Measurements from ENCODE around the gene C10orf71.

The C10orf71 gene

DNA sequence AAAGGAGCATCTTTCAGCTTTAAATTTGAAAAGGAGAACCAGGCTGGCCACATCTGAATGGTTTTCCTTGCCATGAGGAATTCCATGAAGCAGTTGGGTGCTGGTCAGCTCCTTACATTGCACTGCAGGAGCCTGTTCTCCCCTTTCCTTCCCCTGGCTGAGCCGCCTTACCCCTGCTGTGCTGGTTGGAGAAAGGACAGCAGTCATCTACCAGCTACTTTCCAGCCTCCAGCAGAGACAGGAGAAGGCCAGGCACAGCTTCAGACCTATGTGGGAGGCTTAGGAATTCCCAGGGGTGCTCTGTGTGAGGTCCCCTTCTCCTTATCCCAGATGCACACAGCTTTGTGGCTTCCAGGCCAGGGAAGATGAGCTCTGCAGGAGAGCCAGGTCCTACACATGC, 4.7 kb downstream of the C10orf71 start:
- DNase-seq (ENCODE audit: low read depth): no peak
- TF ChIP-seq, protein P1, sequence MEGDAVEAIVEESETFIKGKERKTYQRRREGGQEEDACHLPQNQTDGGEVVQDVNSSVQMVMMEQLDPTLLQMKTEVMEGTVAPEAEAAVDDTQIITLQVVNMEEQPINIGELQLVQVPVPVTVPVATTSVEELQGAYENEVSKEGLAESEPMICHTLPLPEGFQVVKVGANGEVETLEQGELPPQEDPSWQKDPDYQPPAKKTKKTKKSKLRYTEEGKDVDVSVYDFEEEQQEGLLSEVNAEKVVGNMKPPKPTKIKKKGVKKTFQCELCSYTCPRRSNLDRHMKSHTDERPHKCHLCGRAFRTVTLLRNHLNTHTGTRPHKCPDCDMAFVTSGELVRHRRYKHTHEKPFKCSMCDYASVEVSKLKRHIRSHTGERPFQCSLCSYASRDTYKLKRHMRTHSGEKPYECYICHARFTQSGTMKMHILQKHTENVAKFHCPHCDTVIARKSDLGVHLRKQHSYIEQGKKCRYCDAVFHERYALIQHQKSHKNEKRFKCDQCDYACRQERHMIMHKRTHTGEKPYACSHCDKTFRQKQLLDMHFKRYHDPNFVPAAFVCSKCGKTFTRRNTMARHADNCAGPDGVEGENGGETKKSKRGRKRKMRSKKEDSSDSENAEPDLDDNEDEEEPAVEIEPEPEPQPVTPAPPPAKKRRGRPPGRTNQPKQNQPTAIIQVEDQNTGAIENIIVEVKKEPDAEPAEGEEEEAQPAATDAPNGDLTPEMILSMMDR (IDR thresholded peaks at IDR 0.05; ENCODE audit: insufficient read depth, low read depth, low read length, missing control alignments): no peak
- H3K4me3 ChIP-seq (ENCODE audit: low read length): no peak overlapping the region

DNA sequence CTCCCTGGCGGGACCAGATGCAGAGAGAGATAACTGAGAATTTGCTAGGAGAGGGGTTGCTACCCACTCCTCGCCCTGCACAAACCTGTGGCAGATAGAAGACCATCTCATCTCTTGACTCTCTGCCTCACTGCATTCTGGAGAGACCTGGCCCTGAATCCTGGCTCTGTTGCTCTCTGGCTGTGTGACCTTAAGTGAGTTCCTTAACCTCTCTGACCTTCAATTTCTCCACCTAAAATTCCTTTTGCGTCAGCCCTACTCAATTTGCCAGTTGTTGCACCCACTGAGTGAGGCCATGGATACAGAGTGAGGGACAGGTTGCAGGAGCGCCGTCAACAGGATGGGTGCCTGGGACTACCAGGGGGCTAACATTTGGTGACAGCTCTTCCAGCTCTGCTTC, 5.2 kb downstream of the C10orf71 start:
- no peak for DNase-seq (ENCODE audit: low read depth)
- TF ChIP-seq, protein P1 (IDR thresholded peaks at IDR 0.05; ENCODE audit: insufficient read depth, low read depth, low read length, missing control alignments): no peak
- H3K4me3 ChIP-seq (ENCODE audit: low read length): no peak overlapping the region

DNA sequence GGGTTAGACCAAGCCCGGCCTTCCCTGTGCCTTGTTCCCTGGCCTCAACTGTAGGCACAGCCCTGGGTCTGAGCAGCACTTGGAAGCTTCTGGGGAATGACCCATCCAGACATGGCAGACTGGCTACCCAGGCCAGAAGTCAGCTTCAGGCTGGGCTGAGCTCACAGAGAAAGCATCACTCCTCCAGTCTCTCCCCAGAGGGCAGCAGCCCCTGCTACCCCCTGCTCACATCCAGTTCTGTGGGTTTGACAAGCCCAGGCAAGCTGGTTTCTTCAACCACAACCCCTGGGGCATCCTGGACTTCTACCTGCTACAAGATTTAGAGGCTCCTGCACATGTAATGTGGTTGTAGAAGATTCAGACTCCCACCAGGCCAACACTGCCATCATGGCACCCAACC, 9.0 kb downstream of the C10orf71 start:
- TF ChIP-seq, protein P1 (IDR thresholded peaks at IDR 0.05; ENCODE audit: insufficient read depth, low read depth, low read length, missing control alignments): no peak
- H3K4me3 ChIP-seq (ENCODE audit: low read length): no peak overlapping the region
- peak; percentile 30 for DNase-seq (ENCODE audit: low read depth)

DNA sequence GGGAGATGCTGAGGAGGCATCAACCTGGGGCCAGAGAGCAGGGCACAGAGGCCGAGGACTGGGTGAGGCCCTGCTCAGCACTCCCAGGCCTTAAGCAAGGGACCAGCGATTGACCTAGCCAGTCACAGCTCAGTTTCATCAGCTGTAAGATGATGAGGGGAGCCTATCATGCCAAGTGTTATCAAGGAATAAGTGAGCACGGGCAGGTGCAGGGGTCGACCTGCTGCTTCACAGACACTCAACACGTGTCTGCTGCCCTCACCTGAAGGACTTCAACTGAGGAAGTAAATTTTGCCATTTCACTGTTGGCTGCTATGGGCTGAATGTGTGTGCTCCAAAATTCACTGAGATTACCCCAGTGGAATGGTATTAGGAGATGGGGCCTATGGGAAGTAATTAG, 9.9 kb downstream of the C10orf71 start:
- TF ChIP-seq, protein P1 (IDR thresholded peaks at IDR 0.05; ENCODE audit: insufficient read depth, low read depth, low read length, missing control alignments): no peak
- no peak overlapping the region for H3K4me3 ChIP-seq (ENCODE audit: low read length)
- no peak for DNase-seq (ENCODE audit: low read depth)

DNA sequence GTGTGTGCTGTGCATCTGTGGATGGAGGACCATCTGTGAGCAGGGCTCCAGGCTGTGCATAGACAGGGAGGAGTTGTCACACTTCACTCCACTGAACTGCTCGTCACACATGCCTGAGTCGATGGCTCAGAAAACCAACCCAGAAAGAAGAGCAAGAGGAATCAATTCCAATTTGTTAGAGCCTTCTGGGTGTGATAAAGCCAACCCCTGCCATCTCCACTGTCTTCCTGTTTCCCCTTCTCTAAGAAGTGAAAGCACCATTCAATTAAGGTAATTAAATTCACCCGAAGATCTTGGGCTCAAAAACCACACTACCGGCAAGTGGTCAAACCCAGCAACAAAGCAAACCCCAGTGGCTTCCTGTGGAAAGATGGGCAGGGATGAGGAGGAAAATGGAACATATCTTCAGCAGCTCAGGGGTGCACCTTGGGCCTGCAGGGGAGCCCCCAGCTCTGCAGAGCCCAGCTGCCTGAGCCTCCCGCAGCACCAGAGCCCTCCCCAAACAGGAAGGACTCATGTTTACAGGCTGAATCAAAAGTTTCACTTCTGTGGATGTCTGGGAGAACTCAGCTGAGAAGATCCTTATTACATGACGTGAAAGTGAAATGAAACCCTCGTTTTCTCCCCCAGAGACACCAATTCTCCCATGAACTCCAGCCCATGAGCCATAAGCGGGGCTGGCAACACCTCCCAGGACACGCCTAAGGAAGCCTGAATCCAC, 10.9 kb downstream of the C10orf71 start:
- no peak overlapping the region for H3K4me3 ChIP-seq (ENCODE audit: low read length)
- DNase-seq (ENCODE audit: low read depth): no peak
- TF ChIP-seq, protein P1 (IDR thresholded peaks at IDR 0.05; ENCODE audit: insufficient read depth, low read depth, low read length, missing control alignments): no peak

DNA sequence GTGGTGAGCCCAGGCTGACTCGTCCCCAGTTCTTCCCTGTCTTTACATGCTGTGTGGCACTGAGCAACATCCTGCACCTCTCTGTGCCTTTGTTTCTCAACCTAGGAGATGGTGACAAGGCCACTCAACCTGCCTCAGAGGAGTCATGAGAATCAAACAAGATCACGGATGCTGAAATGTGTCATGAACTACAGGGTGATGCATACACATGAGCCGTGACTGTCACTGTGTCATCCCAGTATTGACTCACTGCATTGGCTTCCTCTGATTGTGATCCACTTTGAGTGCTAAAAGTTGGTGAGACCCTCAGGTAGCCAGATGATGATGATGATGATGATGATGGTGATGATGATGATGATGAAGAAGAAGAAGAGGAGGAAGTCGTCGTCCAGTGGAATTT, 11.5 kb downstream of the C10orf71 start:
- TF ChIP-seq, protein P1 (IDR thresholded peaks at IDR 0.05; ENCODE audit: insufficient read depth, low read depth, low read length, missing control alignments): no peak
- no peak for DNase-seq (ENCODE audit: low read depth)
- H3K4me3 ChIP-seq (ENCODE audit: low read length): no peak overlapping the region
